ENCODE results near the gene GRIK1. TPM values are rescaled to one million over a fixed set of nuclear protein-coding genes. Genes with fewer than 3 reads are reported as not detected.
A peak's percentile ranks its signal among the peaks of the same experiment; 100 is the strongest.

Gene GRIK1
- total and polyA plus RNA-seq, 2 experiments from 2014 or later, result not detected

DNA sequence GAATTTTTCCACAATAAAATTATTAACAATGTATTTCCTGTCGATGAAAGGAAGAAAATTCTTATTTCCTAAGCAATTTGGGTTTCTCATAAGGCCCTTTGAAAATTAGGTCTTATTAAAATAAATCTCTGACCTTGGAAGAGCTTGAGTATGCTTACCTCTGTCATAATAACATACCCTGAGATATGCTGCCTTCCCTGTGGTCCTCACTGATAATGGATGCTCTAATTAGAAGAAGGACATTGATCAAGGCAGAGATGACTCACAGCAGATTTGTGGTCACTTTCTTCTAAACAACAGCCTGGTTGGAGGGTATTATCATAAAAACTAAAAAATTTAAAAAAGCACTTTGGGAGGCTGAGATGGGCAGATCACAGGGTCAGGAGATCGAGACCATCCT lies 217.8 kb downstream of the GRIK1 start:
- Histone ChIP-seq H3K9ac (no peak overlapping the region), H3K4me3 (no peak overlapping the region), H3K4me2 (ENCODE audit: unreplicated experiment) (no peak overlapping the region), H3K27ac (no peak overlapping the region), H3K27me3 (replicated peaks; ENCODE audit: insufficient read depth) (no peaks in the 10 kb centered on the region), H3K79me2 (ENCODE audit: insufficient read depth) (no peaks in the 10 kb centered on the region), H3F3A (ENCODE audit: insufficient read depth) (no peaks in the 10 kb centered on the region), H4K20me1 (ENCODE audit: insufficient read depth) (no peaks in the 10 kb centered on the region), H3K4me1 (ENCODE audit: insufficient read depth) (peaks cover 4% of the 10 kb centered on the region), H3K36me3 (ENCODE audit: low read depth) (no peaks in the 10 kb centered on the region), H3K9me2 (ENCODE audit: insufficient read depth) (no peaks in the 10 kb centered on the region), H3K9me3 (ENCODE audit: low read depth) (no peaks in the 10 kb centered on the region), H2AFZ (no peak overlapping the region)
- WGBS, 2 experiments (ENCODE audit: low coverage in 1 of 2, low lambda C conversion rate in 2 of 2, missing lambda C conversion rate in 2 of 2), result 87% methylated on average over 2 of the region's 2 CpGs
- TF ChIP-seq EZH2 (IDR thresholded peaks at IDR 0.05; ENCODE audit: insufficient read depth, poor library complexity, severe bottlenecking), result no peak
- TF ChIP-seq EZH2phosphoT487 (IDR thresholded peaks at IDR 0.05; ENCODE audit: insufficient read depth, low read depth), result no peak
- DNase-seq, result no peak
- in situ Hi-C loops (cut with MboI), result no loop called here

DNA sequence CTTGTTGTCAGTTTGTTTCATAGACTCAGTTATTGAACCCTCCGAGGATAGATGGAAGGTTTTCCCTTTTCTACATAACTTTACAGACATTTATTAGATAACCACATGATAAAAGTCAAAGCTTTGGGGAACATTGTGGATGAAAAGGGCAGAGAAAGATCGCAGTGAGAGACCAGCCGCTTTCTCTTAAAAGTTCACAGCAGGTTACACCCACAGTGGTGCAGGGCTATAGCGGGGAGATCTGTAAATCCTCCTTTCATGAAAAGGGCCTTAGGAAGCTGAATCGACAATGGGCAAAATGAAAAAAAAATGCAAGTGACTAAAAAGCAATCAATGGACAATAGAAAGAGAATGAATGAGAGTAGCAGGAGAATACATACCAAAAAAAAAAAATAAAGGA lies 218.6 kb downstream of the GRIK1 start:
- Histone ChIP-seq H3K4me3 (no peak overlapping the region), H3K79me2 (ENCODE audit: insufficient read depth) (no peaks in the 10 kb centered on the region), H3F3A (ENCODE audit: insufficient read depth) (no peaks in the 10 kb centered on the region), H3K9ac (no peak overlapping the region), H4K20me1 (ENCODE audit: insufficient read depth) (no peaks in the 10 kb centered on the region), H3K9me3 (ENCODE audit: low read depth) (no peaks in the 10 kb centered on the region), H3K4me1 (ENCODE audit: insufficient read depth) (peaks cover 4% of the 10 kb centered on the region), H3K4me2 (ENCODE audit: unreplicated experiment) (no peak overlapping the region), H3K27me3 (replicated peaks; ENCODE audit: insufficient read depth) (no peaks in the 10 kb centered on the region), H2AFZ (no peak overlapping the region), H3K9me2 (ENCODE audit: insufficient read depth) (no peaks in the 10 kb centered on the region), H3K27ac (no peak overlapping the region), H3K36me3 (ENCODE audit: low read depth) (no peaks in the 10 kb centered on the region)
- DNase-seq, result no peak
- WGBS, 2 experiments (ENCODE audit: low coverage in 1 of 2, low lambda C conversion rate in 2 of 2, missing lambda C conversion rate in 2 of 2), result 74 to 82% methylated on average over 5 of the region's 5 CpGs
- in situ Hi-C loops (cut with MboI), result no loop called here
- TF ChIP-seq EZH2phosphoT487 (IDR thresholded peaks at IDR 0.05; ENCODE audit: insufficient read depth, low read depth) (no peak), EZH2 (IDR thresholded peaks at IDR 0.05; ENCODE audit: insufficient read depth, poor library complexity, severe bottlenecking) (no peak)

- no peaks in the 10 kb centered on the region for H3K79me2 ChIP-seq (ENCODE audit: insufficient read depth)
- no peak for TF ChIP-seq EZH2 (IDR thresholded peaks at IDR 0.05; ENCODE audit: insufficient read depth, poor library complexity, severe bottlenecking)
- TF ChIP-seq EZH2phosphoT487 (IDR thresholded peaks at IDR 0.05; ENCODE audit: insufficient read depth, low read depth), result no peak
- H2AFZ ChIP-seq, result no peak overlapping the region
- no peaks in the 10 kb centered on the region for H3K27me3 ChIP-seq (replicated peaks; ENCODE audit: insufficient read depth)
- no peak overlapping the region for H3K9ac ChIP-seq
- H4K20me1 ChIP-seq (ENCODE audit: insufficient read depth), result no peaks in the 10 kb centered on the region
- in situ Hi-C loops (cut with MboI), result no loop called here
- H3K4me2 ChIP-seq (ENCODE audit: unreplicated experiment), result no peak overlapping the region
- H3K4me1 ChIP-seq (ENCODE audit: insufficient read depth), result peaks cover 4% of the 10 kb centered on the region
- H3K27ac ChIP-seq, result no peak overlapping the region
- no peaks in the 10 kb centered on the region for H3F3A ChIP-seq (ENCODE audit: insufficient read depth)
- H3K4me3 ChIP-seq, result no peak overlapping the region
- H3K9me3 ChIP-seq (ENCODE audit: low read depth), result no peaks in the 10 kb centered on the region
- H3K36me3 ChIP-seq (ENCODE audit: low read depth), result no peaks in the 10 kb centered on the region
- no peaks in the 10 kb centered on the region for H3K9me2 ChIP-seq (ENCODE audit: insufficient read depth)
- no peak for DNase-seq
Observed at GRCh38 chr21:29719521-29719920, 220.3 kb downstream of the GRIK1 start.

DNA sequence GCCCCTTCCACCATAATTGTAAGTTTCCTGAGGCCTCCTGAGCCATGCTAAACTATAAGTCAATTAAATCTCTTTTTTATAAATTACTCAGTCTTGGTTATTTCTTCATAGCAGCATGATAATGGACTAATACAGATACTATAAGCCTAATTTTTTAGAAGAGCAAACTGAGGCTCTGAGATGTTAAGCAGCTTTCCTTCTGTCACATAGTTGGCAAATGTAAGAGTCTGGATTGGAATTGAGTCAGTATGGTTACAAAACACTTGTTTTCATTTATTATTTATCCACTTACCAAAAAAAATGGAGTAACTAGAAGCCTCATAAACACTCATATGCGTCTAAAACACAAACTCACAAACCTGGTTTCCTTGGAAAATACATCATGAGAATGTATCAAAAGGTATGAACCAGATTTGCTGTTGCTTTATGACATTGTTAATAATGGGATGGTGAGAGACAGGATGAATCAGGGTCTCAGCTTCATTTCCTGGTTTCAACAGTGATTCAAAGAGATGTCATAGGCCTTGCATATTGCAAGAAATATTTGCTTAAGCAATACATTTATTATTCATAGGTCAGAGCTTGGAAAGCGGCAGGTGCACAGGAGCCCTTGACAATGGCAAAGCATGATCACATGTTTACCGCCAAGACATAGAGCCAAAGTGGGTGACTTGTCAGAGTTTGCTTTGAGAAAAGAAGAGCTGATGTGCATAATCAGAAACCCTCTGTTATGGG lies 221.5 kb downstream of the GRIK1 start:
- Histone ChIP-seq H4K20me1 (ENCODE audit: insufficient read depth) (no peaks in the 10 kb centered on the region), H2AFZ (no peak overlapping the region), H3K4me3 (no peak overlapping the region), H3K27ac (no peak overlapping the region), H3K4me2 (ENCODE audit: unreplicated experiment) (no peak overlapping the region), H3K36me3 (ENCODE audit: low read depth) (no peaks in the 10 kb centered on the region), H3K9me3 (ENCODE audit: low read depth) (no peaks in the 10 kb centered on the region), H3K79me2 (ENCODE audit: insufficient read depth) (no peaks in the 10 kb centered on the region), H3F3A (ENCODE audit: insufficient read depth) (no peaks in the 10 kb centered on the region), H3K9ac (no peak overlapping the region), H3K9me2 (ENCODE audit: insufficient read depth) (no peaks in the 10 kb centered on the region), H3K4me1 (ENCODE audit: insufficient read depth) (peaks cover 4% of the 10 kb centered on the region), H3K27me3 (replicated peaks; ENCODE audit: insufficient read depth) (no peaks in the 10 kb centered on the region)
- TF ChIP-seq EZH2 (IDR thresholded peaks at IDR 0.05; ENCODE audit: insufficient read depth, poor library complexity, severe bottlenecking), result no peak
- TF ChIP-seq EZH2phosphoT487 (IDR thresholded peaks at IDR 0.05; ENCODE audit: insufficient read depth, low read depth), result no peak
- peak; percentile 53 for DNase-seq
- WGBS, 2 experiments (ENCODE audit: low coverage in 1 of 2, low lambda C conversion rate in 2 of 2, missing lambda C conversion rate in 2 of 2), result 32 to 34% methylated on average over 3 of the region's 3 CpGs
- in situ Hi-C loops (cut with MboI), result no loop called here
